Muscle layer of colon (tissue), 2 donors: ENCODE data around the gene S1PR3.

Experiments used
- H3K27ac ChIP-seq: one replicate; pipeline ENCODE4 v1.7.0; 2013; ENCODE audit warnings: low read depth, mild to moderate bottlenecking, low read length, moderate library complexity
- H3K27me3 ChIP-seq, 2 donors: one replicate each; pipeline ENCODE4 v1.7.0; 2013; ENCODE audit warnings: low read length in 2 of 2, mild to moderate bottlenecking in 2 of 2; ENCODE audit not compliant: insufficient read depth in 2 of 2, control insufficient read depth in 1 of 2
- H3K36me3 ChIP-seq: one replicate; pipeline ENCODE4 v1.7.0; 2013; ENCODE audit warnings: mild to moderate bottlenecking, low read length; ENCODE audit not compliant: insufficient read depth
- H3K4me1 ChIP-seq: one replicate; pipeline ENCODE4 v1.7.0; 2013; ENCODE audit warnings: mild to moderate bottlenecking, low read length; ENCODE audit not compliant: insufficient read depth
- H3K4me3 ChIP-seq, 2 donors: one replicate each; pipeline ENCODE4 v1.7.0; 2013; ENCODE audit warnings: low read length in 2 of 2, low read depth in 1 of 2, mild to moderate bottlenecking in 1 of 2, moderate library complexity in 1 of 2
- H3K9ac ChIP-seq: one replicate; pipeline ENCODE4 v1.7.0; 2013; ENCODE audit warnings: low read length
- H3K9me3 ChIP-seq: one replicate; pipeline ENCODE4 v1.7.0; 2013; ENCODE audit warnings: mild to moderate bottlenecking, low read length
- donor health status: abdominal sarcoma.
- donor health status: Adenocarcinoma of cecum.

S1PR3 gene

DNA sequence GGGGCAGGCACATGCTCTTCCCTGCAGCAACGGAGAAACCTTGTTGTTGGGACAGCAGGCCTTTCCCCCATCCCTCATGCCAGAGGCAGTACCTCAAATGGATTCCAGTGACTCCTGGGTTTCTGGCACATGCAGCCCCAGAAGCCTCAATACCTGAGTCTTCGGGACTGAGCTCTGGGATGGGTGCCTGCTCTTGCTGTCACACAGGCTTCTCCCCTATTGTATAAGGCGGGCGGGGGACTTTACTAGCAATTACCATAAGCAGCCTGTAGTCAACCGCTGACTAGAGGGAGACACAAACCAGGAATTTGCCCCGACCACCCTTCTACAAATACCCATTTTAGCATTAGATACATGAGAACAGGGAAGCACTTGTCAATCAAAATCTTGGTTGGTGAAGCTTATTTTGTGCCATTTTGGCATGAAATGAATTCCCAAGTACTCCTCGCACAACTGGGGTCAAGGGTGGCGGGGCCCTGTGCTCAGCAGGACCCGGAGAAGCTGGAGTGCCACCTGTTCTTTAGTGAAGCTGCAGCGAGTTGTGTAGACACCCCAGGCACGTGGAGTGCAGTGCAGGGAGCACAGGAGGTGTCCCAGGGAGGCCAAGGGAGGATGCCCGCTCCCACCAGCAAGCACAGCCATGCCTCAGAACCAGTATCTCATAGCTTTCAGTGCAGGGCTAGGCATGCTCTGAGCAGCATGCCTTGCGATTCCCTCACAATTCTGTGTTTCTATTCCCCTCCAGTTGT is 21.2 kb downstream of the S1PR3 start:
- Histone ChIP-seq H3K9me3 (no peaks in the 10 kb centered on the region), H3K9ac (no peak overlapping the region), H3K27me3 (no peaks in the 10 kb centered on the region), H3K27ac (no peak overlapping the region), H3K4me1 (no peaks in the 10 kb centered on the region), H3K36me3 (no peaks in the 10 kb centered on the region), H3K4me3 (no peak overlapping the region)

DNA sequence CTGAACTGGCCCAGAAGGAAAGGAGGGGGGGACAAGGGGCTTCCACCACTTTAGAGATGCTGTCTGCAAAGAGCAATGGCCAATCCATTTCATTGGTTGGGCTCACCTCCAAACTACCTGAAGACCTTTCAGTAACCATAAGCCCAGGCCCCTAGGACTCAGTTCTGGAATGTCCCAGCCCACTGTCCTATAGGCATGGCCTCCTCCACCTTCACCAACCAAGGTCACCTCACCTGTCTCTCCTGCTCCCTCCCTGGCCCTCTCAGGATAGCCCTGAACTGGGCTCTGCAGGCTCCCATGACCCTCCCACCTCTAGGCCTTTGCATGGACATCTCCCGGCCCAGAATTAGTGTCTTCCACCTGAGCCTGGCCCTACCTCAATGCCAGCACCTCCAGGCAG is 22.4 kb downstream of the S1PR3 start:
- Histone ChIP-seq H3K4me1 (no peaks in the 10 kb centered on the region), H3K27me3 (no peaks in the 10 kb centered on the region), H3K4me3 (no peak overlapping the region), H3K27ac (no peak overlapping the region), H3K36me3 (no peaks in the 10 kb centered on the region), H3K9ac (no peak overlapping the region), H3K9me3 (no peaks in the 10 kb centered on the region)

DNA sequence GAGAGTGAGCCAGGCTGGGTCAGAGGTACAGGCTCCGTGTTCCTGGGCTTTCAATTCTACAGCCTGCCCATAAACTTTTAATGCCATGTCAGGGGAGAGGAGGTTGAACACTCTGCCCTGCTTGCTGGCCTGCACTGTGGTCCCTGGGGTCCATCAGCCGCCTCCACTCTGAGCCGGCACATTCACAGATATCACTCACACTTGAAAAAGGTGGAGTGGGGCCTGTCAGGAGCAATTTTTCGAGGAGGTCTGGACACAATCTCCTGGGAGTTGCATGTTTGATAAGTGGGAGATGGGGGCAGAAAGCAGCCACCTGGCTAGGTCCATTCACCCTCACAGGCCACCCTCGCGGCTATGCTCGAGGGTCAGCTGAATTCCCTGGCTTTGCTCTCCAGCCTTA is 22.9 kb downstream of the S1PR3 start:
- Histone ChIP-seq H3K9ac (no peak overlapping the region), H3K9me3 (no peaks in the 10 kb centered on the region)

DNA sequence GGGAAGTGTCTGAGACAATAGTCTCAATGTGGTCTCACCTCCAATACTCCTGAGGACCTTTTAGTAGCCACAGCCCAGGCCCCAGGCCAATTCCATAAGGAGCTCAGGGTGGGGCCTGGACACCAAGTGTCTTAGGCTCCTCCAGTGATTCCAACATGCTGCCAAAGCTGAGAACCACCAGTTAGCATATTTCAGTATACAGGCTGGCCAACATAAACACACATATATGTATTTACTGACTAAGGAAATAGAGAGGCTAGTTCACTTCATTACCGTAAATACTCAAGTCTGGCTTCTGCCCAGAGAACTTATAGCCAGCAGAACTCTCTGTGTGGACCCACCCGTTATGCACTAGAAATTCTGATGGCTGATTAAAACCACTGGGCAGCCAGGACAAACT is 24.1 kb downstream of the S1PR3 start:
- no peaks in the 10 kb centered on the region for H3K4me1 ChIP-seq
- H3K9ac ChIP-seq, result no peak overlapping the region
- H3K4me3 ChIP-seq, result no peak overlapping the region
- H3K27ac ChIP-seq, result no peak overlapping the region
- H3K36me3 ChIP-seq, result no peaks in the 10 kb centered on the region
- no peaks in the 10 kb centered on the region for H3K9me3 ChIP-seq
- no peaks in the 10 kb centered on the region for H3K27me3 ChIP-seq

More for the DNA sequence above, 22.9 kb downstream of the S1PR3 start:
- H3K27ac ChIP-seq, result no peak overlapping the region
- H3K4me1 ChIP-seq, result no peaks in the 10 kb centered on the region
- no peak overlapping the region for H3K4me3 ChIP-seq
- no peaks in the 10 kb centered on the region for H3K27me3 ChIP-seq
- no peaks in the 10 kb centered on the region for H3K36me3 ChIP-seq

DNA sequence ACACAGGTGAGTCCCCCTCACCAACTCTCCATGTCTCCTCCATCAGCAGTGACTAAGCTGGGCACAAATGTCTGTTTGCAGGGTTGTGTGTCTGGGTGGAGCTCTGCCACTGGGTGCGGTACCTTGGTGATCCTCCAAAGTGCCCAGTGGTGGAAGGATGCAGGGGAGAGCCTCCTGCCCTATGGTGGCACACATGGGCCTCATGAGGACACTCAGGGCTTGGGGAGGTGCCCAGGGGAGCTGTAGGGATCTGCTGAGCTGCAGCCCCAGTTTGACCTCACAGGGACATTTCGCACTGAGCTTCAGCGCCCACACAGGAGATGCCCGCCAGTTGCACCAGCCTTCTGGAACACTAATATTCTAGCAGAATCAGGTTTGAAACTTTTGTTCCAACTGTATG is 29.5 kb downstream of the S1PR3 start:
- H3K9me3 ChIP-seq, result no peaks in the 10 kb centered on the region
- no peak overlapping the region for H3K9ac ChIP-seq
- peaks cover 21% of the 10 kb centered on the region for H3K4me1 ChIP-seq
- H3K36me3 ChIP-seq, result no peaks in the 10 kb centered on the region
- H3K4me3 ChIP-seq, result no peak overlapping the region
- no peak overlapping the region for H3K27ac ChIP-seq
- no peaks in the 10 kb centered on the region for H3K27me3 ChIP-seq

DNA sequence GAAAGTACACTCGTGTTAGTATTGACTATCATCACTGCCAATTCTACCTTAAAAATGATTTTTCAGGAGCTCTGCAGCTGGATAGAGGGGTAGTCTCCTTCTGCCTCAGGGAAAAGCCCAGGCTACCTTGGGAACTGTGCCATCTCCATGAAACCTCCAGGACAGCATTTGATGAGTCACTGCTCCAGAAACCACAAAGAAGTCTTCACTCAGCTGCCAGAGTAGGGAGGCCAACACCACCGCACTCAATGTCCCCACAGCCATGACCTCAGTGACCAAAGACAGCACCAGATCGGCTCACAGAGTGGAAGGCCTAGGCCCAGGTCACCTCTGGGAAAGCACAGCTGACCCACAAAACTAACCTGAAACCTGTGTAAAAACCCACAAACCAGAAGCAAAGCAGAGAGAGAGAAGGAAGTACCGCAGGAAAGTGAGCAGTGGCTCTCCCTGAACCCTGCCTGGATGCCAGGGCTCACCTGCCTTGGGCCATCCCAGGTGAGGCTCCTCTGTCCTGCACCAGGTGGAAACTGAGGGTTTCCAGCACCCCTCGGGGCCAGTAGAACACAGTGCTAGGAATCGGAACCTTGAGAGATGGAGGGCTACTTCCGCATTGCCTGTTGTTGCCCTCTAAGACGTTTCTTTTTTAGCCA is 30.0 kb downstream of the S1PR3 start:
- Histone ChIP-seq H3K4me3 (no peak overlapping the region), H3K27me3 (no peaks in the 10 kb centered on the region), H3K4me1 (peaks cover 21% of the 10 kb centered on the region), H3K36me3 (no peaks in the 10 kb centered on the region), H3K27ac (no peak overlapping the region), H3K9ac (no peak overlapping the region), H3K9me3 (no peaks in the 10 kb centered on the region)

DNA sequence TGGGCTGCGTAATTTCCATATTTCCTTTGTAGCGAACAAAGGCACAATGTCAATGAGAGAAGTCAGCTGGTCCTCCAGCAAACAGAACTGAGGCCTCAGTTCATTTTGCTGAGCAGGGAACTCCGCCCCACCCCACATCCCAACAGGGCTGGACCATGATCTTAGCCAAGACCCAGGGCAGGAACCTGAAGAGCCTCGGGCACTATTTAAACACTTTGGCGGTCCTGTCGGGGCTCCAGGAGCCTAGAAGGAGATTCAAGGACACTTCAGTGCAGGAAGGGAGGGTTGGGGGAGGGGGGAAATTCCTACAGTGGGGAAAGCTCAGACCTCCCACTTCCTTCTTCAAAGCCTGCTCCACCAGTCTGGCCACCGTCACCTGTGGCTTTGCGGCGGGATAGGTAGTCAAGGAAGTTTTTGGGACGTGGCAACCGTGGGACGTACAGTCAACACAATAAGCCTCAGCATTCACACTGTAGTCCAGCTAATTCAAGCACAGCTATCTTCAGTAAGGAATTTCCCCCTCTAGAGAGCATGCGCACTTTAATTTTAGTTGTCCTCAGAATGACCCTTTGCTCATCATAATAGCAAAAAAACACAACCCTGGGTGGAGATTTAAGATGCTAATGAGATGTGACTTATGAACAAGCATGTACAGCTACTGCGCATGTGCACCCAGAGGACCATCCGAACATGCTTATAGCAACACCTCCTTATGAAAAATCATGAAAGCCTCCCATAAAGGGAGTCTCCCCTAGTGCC is 30.9 kb downstream of the S1PR3 start:
- H3K27me3 ChIP-seq, result no peaks in the 10 kb centered on the region
- H3K4me1 ChIP-seq, result peaks cover 21% of the 10 kb centered on the region
- H3K9me3 ChIP-seq, result no peaks in the 10 kb centered on the region
- H3K4me3 ChIP-seq, result no peak overlapping the region
- no peaks in the 10 kb centered on the region for H3K36me3 ChIP-seq
- H3K9ac ChIP-seq, result no peak overlapping the region
- H3K27ac ChIP-seq, result no peak overlapping the region

DNA sequence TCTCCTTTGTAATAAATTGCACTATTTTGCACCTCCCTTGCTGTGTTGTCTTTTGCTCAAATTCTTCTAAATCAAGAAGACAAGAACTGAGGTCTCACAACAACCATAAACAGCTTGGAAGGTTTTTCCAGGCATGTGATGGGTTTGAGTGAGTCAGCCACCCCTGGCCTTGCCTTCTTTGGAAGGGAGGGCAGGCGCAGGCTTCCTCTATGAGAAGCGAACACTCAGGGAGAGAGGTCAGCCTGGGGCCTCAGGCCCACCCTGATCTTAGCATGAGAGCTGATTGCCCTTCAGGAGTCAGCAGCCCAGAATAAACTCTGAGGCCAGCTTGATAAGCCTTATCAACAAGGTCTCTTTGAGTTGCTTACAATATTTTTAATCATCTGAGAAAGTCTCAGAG is 31.6 kb downstream of the S1PR3 start:
- Histone ChIP-seq H3K36me3 (no peaks in the 10 kb centered on the region), H3K4me3 (no peak overlapping the region), H3K9me3 (no peaks in the 10 kb centered on the region), H3K27ac (no peak overlapping the region), H3K9ac (no peak overlapping the region), H3K27me3 (no peaks in the 10 kb centered on the region), H3K4me1 (peaks cover 21% of the 10 kb centered on the region)

DNA sequence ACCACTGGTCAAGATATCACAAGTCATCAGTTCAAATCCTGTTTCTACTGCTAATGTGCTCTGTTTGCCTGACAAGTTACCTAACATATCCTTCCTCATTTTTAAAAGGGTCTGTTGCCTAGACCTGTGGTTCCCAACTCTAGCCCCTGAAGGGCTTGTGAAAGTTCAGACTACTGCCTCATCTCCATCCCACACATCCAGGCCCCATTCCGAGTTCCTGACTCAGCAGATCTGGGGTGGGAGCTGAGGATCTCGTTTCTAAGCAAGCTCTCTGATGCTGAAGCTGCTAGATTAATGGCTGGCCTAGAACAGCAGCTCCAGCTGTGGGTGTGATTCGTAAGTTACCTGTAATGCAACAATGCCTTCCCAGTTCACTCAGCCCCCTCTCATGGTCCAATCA is 32.5 kb downstream of the S1PR3 start:
- Histone ChIP-seq H3K4me3 (no peak overlapping the region), H3K4me1 (peaks cover 21% of the 10 kb centered on the region), H3K9me3 (no peaks in the 10 kb centered on the region), H3K27ac (no peak overlapping the region), H3K27me3 (no peaks in the 10 kb centered on the region), H3K36me3 (no peaks in the 10 kb centered on the region), H3K9ac (no peak overlapping the region)

DNA sequence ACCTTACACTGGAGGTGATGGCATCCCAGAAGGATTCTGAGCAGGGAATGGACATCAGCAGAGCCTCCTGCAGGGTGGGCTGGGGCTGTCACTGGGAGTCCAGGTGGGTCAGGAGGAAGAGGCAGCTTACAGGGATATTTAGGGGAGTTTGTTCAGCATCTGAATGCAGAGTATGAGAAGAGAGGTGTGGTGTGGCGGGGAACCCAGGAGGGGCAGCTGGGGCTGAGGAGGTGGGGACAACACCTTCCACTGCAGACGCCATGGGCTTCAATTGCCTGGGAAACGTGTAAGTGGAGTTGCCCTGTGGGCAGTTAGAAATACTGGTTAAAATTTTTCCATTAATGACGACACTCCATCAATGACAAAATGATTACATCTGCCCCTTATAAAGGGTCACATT is 33.5 kb downstream of the S1PR3 start:
- no peak overlapping the region for H3K9ac ChIP-seq
- peaks cover 21% of the 10 kb centered on the region for H3K4me1 ChIP-seq
- no peaks in the 10 kb centered on the region for H3K27me3 ChIP-seq
- H3K27ac ChIP-seq, result no peak overlapping the region
- H3K36me3 ChIP-seq, result no peaks in the 10 kb centered on the region
- no peak overlapping the region for H3K4me3 ChIP-seq
- no peaks in the 10 kb centered on the region for H3K9me3 ChIP-seq

DNA sequence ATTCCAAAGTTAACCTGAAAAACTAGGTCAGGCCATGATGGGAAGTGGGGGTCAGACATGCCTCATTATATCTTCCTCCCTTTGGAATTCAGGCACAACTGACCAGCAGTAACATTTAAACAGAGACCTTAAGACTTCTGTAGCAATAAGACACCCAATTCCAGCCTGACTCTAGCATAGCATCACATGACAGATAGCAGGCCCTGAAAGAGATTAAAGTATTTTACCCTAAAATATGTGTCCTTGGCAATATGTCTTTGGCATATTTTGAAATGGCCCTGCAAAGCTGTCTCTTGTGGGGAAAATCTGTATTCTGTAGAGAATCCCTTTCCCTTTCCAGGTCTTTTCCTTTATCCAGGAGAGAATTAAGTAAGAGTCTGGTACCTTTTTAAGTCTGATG is 34.3 kb downstream of the S1PR3 start:
- H3K36me3 ChIP-seq, result no peaks in the 10 kb centered on the region
- no peak overlapping the region for H3K9ac ChIP-seq
- H3K4me1 ChIP-seq, result peaks cover 21% of the 10 kb centered on the region
- no peaks in the 10 kb centered on the region for H3K27me3 ChIP-seq
- H3K27ac ChIP-seq, result no peak overlapping the region
- no peak overlapping the region for H3K4me3 ChIP-seq
- no peaks in the 10 kb centered on the region for H3K9me3 ChIP-seq
